ENCODE data around the gene KCTD15. TPM values are rescaled to one million over a fixed set of nuclear protein-coding genes. Genes with fewer than 3 reads are reported as not detected.

Gene KCTD15
- total RNA-seq, 4 donors from 2014 or later, result 91.3 to 117 (median 95.0) TPM

DNA sequence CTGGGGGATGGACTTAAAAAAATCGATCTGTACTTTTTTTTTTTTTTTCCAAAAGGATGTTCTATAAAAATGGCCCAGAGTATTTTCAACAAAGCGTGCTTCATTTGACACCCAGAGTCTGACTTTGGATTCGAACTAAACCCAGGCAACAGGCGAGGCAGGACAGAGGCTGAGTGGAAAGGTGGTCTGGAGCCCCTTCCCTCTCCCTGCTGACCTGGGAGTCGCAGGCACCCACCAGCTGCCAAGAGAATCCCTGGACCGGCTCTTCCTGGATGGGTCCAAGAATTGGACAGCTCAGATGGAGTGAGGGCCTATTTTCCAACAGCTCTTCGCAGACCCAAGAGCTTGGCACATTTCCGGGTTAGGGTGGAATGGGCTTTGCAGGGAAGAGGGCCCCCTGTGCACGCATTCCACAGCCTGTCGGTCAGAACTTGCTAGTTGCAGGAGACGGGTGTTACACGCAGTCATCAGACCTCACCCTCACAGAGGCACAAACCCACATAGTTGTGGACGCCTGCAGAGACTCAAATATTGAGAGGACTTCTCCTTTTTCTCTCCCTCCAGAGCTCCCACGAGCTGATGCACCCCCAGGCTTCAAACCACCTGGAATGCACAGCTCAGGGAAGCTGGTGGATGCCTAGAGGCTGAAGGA is 15.2 kb downstream of the KCTD15 start:
- H3K4me3 ChIP-seq, result no peak overlapping the region
- no peaks in the 10 kb centered on the region for H3K9me3 ChIP-seq
- TF ChIP-seq EP300 (IDR thresholded peaks at IDR 0.05) (no peak), POLR2AphosphoS5 (IDR thresholded peaks at IDR 0.05) (no peak), POLR2A (IDR thresholded peaks at IDR 0.05; ENCODE audit: low read depth) (no peak)
- TF ChIP-seq, protein P1, sequence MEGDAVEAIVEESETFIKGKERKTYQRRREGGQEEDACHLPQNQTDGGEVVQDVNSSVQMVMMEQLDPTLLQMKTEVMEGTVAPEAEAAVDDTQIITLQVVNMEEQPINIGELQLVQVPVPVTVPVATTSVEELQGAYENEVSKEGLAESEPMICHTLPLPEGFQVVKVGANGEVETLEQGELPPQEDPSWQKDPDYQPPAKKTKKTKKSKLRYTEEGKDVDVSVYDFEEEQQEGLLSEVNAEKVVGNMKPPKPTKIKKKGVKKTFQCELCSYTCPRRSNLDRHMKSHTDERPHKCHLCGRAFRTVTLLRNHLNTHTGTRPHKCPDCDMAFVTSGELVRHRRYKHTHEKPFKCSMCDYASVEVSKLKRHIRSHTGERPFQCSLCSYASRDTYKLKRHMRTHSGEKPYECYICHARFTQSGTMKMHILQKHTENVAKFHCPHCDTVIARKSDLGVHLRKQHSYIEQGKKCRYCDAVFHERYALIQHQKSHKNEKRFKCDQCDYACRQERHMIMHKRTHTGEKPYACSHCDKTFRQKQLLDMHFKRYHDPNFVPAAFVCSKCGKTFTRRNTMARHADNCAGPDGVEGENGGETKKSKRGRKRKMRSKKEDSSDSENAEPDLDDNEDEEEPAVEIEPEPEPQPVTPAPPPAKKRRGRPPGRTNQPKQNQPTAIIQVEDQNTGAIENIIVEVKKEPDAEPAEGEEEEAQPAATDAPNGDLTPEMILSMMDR (IDR thresholded peaks at IDR 0.05), result no peak
- WGBS, result 66% methylated on average over 14 of the region's 14 CpGs
- no peak overlapping the region for H3K27ac ChIP-seq (replicated peaks in 1 of 4)
- peaks cover 0 to 7% (median 3%) of the 10 kb centered on the region in 4 donors for H3K4me1 ChIP-seq
- H3K27me3 ChIP-seq, result no peaks in the 10 kb centered on the region
- intact Hi-C loops (cut with DNase I), result no loop called here
- DNase-seq (ENCODE audit: extremely low spot score), result no peak
- H3K36me3 ChIP-seq, result peaks cover 27 to 75% (median 68%) of the 10 kb centered on the region in 4 donors

DNA sequence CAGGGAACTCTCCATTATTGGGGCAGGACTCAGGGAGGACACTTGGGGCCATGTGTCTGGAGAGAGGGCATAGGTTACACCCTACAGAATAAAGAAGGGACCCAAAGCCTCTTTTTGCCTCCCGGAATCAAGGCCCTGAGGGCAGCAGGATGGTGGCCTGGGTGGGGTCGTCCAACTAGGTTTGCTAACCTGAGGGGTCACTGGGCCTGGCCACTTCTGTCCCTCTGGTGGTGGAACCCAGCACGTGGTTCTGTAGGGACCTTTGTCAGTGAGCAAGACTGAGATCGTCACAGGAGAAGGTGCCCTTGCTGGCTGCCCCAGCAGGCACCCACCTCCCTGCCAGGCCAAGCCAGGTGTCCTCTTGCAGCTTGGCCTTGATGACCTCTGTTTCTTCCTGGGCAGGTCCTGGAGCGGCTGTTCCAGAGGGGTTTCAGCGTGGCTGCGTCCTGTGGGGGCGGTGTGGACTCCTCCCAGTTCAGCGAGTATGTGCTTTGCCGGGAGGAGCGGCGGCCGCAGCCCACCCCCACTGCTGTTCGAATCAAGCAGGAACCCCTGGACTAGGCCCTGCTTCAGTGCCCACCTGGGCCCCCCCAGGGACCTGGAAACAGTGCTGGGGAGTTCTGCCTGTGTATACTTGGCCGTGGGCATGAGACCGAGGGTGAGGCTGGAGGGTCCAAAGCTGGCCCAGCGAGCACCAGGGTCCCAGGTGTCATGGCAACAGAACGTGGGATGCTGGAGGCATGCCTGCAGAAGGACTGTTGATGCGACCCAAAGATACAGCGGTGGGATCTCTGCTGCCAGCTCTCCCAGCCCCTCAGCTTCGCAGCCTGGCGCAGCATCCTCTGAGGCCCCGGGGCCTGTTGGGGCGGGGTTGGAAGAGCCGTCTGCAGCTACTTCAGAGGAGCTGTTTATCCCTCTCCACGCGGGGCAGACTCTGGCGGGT is 16.0 kb downstream of the KCTD15 start:
- DNase-seq (ENCODE audit: extremely low spot score), result no peak
- WGBS, result 84% methylated on average over 24 of the region's 28 CpGs
- Histone ChIP-seq H3K4me3 (no peak overlapping the region), H3K27me3 (no peaks in the 10 kb centered on the region), H3K36me3 (peaks cover 27 to 67% (median 61%) of the 10 kb centered on the region in 4 donors), H3K27ac (replicated peaks in 1 of 4) (no peak overlapping the region), H3K9me3 (no peaks in the 10 kb centered on the region), H3K4me1 (peaks cover 0 to 7% (median 3%) of the 10 kb centered on the region in 4 donors)
- TF ChIP-seq POLR2A (IDR thresholded peaks at IDR 0.05; ENCODE audit: low read depth) (no peak), POLR2AphosphoS5 (IDR thresholded peaks at IDR 0.05) (no peak), EP300 (IDR thresholded peaks at IDR 0.05) (no peak)
- TF ChIP-seq, protein P1 (IDR thresholded peaks at IDR 0.05), result no peak
- intact Hi-C loops (cut with DNase I), result no loop called here

DNA sequence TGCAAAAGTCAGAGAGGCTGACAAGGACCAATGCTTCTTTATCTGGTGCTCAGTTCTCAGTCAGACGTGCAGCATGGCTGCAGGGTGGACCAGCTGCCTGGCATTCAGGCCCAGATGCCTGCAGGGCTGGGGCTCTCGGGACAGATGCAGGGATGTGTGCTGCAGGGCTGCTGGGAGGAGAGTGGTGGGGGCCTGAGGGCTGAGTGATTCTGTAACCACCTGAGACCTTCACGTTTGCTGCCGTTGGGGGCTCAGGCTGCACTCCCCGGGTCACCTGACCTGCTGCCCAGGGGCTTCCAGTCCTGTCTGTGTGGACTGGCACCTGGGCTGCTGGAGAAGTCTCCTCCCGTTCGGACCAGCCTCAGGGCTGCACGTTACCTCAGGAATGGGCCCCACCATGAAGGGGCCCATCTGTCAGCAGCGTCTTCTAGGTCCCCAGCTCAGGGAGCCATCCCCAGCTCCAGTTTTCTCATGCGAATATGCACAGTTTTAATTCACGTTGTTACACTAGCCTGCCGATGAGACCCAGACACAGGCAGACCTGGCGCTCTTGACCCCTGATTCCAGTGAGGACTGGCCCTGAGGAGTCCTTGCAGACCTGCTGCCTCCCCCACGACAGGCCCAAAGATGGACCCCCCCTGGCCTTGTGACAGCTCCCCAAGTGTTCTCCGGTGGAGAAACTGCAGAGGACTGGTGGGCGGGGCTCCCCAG is 16.9 kb downstream of the KCTD15 start:
- 59% methylated on average over 9 of the region's 16 CpGs for WGBS
- intact Hi-C loops (cut with DNase I), result no loop called here
- Histone ChIP-seq H3K36me3 (peaks cover 27 to 58% (median 52%) of the 10 kb centered on the region in 4 donors), H3K27ac (replicated peaks in 1 of 4) (no peak overlapping the region), H3K4me3 (no peak overlapping the region), H3K27me3 (no peaks in the 10 kb centered on the region), H3K9me3 (no peaks in the 10 kb centered on the region), H3K4me1 (peaks cover 0 to 7% (median 3%) of the 10 kb centered on the region in 4 donors)
- no peak for DNase-seq (ENCODE audit: extremely low spot score)
- no peak for TF ChIP-seq EP300 (IDR thresholded peaks at IDR 0.05)
- no peak for TF ChIP-seq POLR2A (IDR thresholded peaks at IDR 0.05; ENCODE audit: low read depth)
- TF ChIP-seq, protein P1 (IDR thresholded peaks at IDR 0.05), result no peak
- TF ChIP-seq POLR2AphosphoS5 (IDR thresholded peaks at IDR 0.05), result no peak

DNA sequence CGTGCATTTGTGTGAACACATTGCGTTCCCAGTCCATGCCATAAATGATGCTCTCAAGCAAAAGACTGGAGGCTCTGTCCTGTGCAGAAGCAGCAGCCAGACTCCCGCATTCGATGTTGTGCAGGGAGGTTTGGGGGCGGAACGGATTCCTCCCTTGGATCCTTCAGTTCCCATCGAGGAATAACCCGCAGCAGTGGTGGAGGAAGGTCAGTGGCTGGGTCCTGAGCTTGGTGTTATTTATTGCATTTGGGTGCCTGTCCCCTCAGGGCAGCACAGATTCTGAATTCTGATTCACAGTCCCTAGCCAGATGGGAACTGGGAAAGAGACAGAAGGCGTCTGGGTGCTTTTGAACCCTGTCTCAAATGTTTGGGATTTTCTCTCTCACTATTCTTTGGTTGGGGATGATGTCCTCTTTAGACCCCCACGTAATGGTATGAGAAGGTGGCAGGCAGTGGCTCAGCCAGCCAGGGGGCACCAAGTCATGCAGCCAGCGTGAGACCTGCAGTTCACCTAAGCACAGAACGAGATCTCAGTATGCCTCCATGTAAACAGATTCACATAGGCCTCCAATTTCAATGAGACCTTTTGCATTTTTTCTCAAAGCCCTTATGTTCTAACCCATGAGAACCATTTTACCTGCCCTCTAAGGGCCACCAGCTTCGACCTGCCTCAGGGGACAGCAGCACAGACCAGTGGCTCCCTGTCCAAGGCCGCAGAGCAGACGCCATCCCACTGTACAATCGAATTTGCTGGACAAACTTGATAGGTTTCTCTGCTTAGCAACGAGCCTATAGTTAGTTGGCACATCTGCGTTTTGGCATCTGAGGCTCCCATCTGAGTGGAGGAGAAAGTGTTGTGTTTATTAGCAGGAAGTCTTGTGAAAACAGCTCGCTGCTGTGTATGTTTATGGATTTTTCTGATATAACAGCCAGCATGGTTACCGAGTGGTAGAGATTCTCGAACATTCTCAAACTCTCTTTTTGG is 17.8 kb downstream of the KCTD15 start:
- Histone ChIP-seq H3K4me1 (peaks cover 3 to 8% (median 6%) of the 10 kb centered on the region in 4 donors), H3K9me3 (no peaks in the 10 kb centered on the region), H3K36me3 (peaks cover 27 to 48% (median 45%) of the 10 kb centered on the region in 4 donors), H3K4me3 (no peak overlapping the region), H3K27me3 (no peaks in the 10 kb centered on the region), H3K27ac (replicated peaks in 1 of 4) (no peak overlapping the region)
- intact Hi-C loops (cut with DNase I), result no loop called here
- DNase-seq (ENCODE audit: extremely low spot score), result no peak
- TF ChIP-seq POLR2AphosphoS5 (IDR thresholded peaks at IDR 0.05), result no peak
- TF ChIP-seq, protein P1 (IDR thresholded peaks at IDR 0.05), result no peak
- no peak for TF ChIP-seq EP300 (IDR thresholded peaks at IDR 0.05)
- TF ChIP-seq POLR2A (IDR thresholded peaks at IDR 0.05; ENCODE audit: low read depth), result no peak
- WGBS, result 75% methylated on average over 17 of the region's 21 CpGs

Data from esophagus muscularis mucosa (tissue), 4 donors.